SJSA1 (cell line): ENCODE measurements around the gene MRFAP1L1. TPM values are rescaled to one million over a fixed set of nuclear protein-coding genes. Genes with fewer than 3 reads are reported as not detected.
A peak's percentile ranks its signal among the peaks of the same experiment; 100 is the strongest.

Experiments
- DNase-seq, 2 experiments: peaks; one replicate each; pipeline ENCODE4 v3.0.0-alpha.2; 2015 to 2020; ENCODE audit warnings: low spot score in 2 of 2, low read depth in 1 of 2
- H3K27ac ChIP-seq: fragments of 250-450 bp; sonication (Bioruptor Pico); 2 replicates; pipeline ENCODE4 v1.5.1; 2020; ENCODE audit warnings: mild to moderate bottlenecking, moderate library complexity
- H3K27me3 ChIP-seq: fragments of 250-450 bp; sonication (Bioruptor Pico); replicated peaks from 2 replicates; pipeline ENCODE4 v1.5.1; 2020; ENCODE audit warnings: mild to moderate bottlenecking, moderate library complexity
- H3K36me3 ChIP-seq: fragments of 250-450 bp; sonication (Bioruptor Pico); 2 replicates; pipeline ENCODE4 v1.5.1; 2020; ENCODE audit warnings: mild to moderate bottlenecking
- H3K4me1 ChIP-seq: fragments of 250-450 bp; sonication (Bioruptor Pico); replicated peaks from 2 replicates; pipeline ENCODE4 v1.6.1; 2021; ENCODE audit warnings: mild to moderate bottlenecking
- H3K4me3 ChIP-seq: fragments of 250-450 bp; sonication (Bioruptor Pico); 2 replicates; pipeline ENCODE4 v1.5.1; 2020; ENCODE audit warnings: mild to moderate bottlenecking
- H3K9me3 ChIP-seq: fragments of 250-450 bp; sonication (Bioruptor Pico); replicated peaks from 2 replicates; pipeline ENCODE4 v1.5.1; 2020; ENCODE audit warnings: mild to moderate bottlenecking
- total RNA-seq: library from RNA; depleted of rRNA; stranded (reverse); fragments of >200 nt; shearing (Covaris generic); gene quantifications from 2 replicates; pipeline ENCODE4 v1.2.3, GENCODE V29; 2014

Gene MRFAP1L1
- total RNA-seq, 1 experiment from 2014 or later = 41.0 TPM

DNA sequence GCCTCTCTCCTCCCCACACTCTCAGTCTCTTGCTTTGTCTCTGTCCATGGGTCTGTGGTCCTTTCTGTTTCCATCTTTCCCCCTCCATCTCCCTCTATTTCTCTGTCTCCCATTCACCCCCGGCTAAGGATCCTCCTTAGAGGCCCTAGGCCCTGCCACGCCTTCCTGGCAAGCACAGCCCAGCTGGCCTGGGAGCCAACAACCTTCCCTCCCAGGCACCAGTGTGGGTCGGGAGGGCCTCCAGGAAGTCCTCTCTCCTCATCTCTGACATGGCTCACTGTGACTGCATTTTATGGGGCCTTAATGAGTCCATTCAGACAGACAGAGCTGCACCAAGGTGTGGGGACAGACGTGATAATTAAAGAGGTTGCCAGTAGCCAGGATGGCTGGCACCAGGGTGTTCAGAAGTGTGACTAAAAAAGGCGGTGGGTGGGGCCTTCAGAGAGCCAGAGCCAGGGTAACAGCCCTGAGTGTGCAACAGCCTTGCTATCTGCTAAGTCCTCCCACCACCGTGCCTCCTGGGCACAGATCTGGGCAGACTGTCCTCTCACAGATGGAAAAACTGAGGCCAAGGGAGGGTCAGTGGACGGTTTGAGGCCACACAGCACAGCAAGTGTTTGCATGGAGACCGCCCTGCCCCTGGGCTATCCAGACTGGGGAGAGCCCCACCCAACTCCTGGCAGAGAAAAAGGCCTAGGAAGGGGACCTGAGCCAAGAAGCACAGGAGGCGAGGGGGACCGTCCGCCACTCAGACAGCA lies 37.8 kb upstream of the MRFAP1L1 start:
- no peaks in the 10 kb centered on the region for H3K9me3 ChIP-seq
- H3K4me3 ChIP-seq = no peak overlapping the region
- H3K36me3 ChIP-seq = no peaks in the 10 kb centered on the region
- peaks cover 50% of the 10 kb centered on the region for H3K4me1 ChIP-seq
- no peak for DNase-seq
- no peak overlapping the region for H3K27ac ChIP-seq
- no peaks in the 10 kb centered on the region for H3K27me3 ChIP-seq

DNA sequence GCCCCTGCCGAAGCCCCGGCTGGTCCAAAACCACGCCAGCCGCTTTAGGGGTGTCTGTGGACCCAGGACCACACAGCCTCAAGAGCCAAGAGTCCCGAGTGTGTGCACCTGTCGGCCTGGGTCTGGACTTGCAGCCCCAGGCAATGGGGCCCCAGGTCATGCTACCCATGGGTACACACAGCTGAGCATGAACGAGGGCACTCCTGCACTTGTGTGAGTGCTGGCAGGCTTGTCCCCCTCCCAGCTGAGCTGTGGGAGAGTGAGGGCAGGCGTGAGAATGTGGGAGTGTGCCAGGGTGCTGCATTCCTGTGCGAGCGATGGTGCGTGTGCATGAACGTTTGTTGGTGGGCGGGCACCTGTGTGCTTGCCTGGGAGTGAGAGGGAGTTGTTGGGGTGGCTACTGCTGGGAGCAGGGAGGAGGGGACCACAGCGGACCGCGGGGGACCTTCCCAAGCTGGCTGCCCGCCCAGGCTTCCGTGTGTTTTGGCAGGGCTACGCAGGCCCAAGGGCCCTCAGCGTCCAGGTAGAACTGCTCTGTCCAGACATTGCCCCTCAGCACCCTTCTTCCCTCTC lies 37.1 kb upstream of the MRFAP1L1 start:
- H3K4me3 ChIP-seq = no peak overlapping the region
- no peaks in the 10 kb centered on the region for H3K36me3 ChIP-seq
- DNase-seq = no peak
- H3K27ac ChIP-seq = no peak overlapping the region
- no peaks in the 10 kb centered on the region for H3K27me3 ChIP-seq
- peaks cover 50% of the 10 kb centered on the region for H3K4me1 ChIP-seq
- H3K9me3 ChIP-seq = no peaks in the 10 kb centered on the region

DNA sequence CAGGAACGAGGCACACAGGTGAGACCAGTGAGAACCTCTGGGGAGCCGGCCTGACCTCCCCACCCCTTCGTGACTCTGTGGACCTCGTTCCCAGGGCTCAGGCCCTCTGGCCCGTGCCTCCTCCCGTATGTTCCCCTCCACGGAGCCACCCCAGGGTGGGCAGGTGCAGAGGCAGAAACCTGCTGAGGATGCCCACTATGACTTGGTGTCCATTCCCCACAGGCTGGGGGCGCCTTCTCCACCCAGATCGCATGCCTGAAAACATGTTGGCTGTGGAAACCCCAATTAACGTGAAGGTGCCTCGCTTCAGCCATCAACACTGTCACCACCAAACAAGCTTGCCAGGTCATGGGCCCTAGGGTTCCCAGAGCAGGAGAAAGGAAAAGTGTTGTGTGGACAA lies 33.3 kb upstream of the MRFAP1L1 start:
- Histone ChIP-seq H3K27me3 (no peaks in the 10 kb centered on the region), H3K4me3 (no peak overlapping the region), H3K36me3 (no peaks in the 10 kb centered on the region), H3K4me1 (peaks cover 12% of the 10 kb centered on the region), H3K27ac (no peak overlapping the region), H3K9me3 (no peaks in the 10 kb centered on the region)
- DNase-seq = no peak

DNA sequence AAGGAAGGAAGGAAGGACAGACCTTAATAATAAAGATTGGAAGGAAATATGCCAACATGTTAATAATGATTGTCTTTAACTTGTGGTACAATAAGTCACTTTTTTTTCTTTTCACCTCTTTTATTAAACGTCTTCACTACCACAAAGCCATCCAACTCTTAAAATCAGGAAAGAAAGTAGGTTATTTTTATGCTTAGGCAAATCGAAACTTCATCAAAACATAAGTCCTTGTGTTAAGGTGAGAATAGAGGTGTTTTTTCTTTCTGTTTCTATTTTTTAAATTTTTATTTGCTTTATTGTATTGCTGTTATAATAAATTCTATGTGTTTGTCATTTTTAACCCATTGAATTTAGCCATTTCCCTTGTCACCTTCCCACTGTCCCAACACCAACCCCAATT lies 32.8 kb upstream of the MRFAP1L1 start:
- no peaks in the 10 kb centered on the region for H3K9me3 ChIP-seq
- no peak overlapping the region for H3K4me3 ChIP-seq
- DNase-seq = no peak
- H3K4me1 ChIP-seq = peaks cover 7% of the 10 kb centered on the region
- H3K27me3 ChIP-seq = no peaks in the 10 kb centered on the region
- H3K27ac ChIP-seq = no peak overlapping the region
- no peaks in the 10 kb centered on the region for H3K36me3 ChIP-seq

DNA sequence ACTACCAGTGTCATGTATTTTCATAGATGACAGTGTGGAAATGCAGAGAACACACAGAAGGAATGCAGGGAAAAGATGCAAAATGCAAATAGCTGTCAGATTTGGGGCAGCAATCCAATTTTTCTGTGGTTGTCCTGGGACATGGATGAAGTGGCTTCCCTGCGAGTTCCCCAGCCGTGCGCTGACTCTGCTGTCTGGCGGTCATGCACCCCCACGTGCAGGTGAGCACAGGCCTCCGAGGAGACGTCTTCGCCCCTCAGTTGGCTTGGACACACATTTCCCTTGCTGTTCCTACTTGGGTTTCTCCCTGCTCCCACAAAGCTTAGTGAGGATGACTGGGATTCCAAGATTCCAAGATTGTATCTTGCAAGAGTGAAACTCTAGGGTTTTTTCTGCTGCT lies 30.7 kb upstream of the MRFAP1L1 start:
- H3K4me1 ChIP-seq = no peaks in the 10 kb centered on the region
- H3K27ac ChIP-seq = no peak overlapping the region
- H3K4me3 ChIP-seq = no peak overlapping the region
- H3K9me3 ChIP-seq = no peaks in the 10 kb centered on the region
- H3K27me3 ChIP-seq = no peaks in the 10 kb centered on the region
- no peak for DNase-seq
- no peaks in the 10 kb centered on the region for H3K36me3 ChIP-seq

DNA sequence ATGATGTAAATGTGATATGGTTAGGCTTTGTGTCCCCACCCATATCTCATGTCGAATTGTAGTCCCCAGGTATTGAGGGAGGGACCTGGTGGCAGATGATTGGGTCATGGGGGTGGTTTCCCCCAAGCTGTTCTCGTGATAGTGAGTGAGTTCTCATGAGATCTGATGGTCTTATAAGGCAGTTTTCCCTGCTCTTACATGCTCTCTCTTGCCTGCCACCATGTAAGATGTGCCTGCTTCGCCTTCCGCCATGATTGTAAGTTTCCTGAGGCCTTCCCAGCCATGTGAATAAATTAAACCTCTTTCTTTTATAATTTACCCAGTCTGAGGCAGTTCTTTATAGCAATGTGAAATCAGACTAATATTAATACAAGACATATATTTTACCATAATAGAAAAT lies 30.3 kb upstream of the MRFAP1L1 start:
- no peak for DNase-seq
- no peaks in the 10 kb centered on the region for H3K36me3 ChIP-seq
- no peaks in the 10 kb centered on the region for H3K9me3 ChIP-seq
- H3K4me1 ChIP-seq = no peaks in the 10 kb centered on the region
- no peaks in the 10 kb centered on the region for H3K27me3 ChIP-seq
- no peak overlapping the region for H3K27ac ChIP-seq
- no peak overlapping the region for H3K4me3 ChIP-seq

DNA sequence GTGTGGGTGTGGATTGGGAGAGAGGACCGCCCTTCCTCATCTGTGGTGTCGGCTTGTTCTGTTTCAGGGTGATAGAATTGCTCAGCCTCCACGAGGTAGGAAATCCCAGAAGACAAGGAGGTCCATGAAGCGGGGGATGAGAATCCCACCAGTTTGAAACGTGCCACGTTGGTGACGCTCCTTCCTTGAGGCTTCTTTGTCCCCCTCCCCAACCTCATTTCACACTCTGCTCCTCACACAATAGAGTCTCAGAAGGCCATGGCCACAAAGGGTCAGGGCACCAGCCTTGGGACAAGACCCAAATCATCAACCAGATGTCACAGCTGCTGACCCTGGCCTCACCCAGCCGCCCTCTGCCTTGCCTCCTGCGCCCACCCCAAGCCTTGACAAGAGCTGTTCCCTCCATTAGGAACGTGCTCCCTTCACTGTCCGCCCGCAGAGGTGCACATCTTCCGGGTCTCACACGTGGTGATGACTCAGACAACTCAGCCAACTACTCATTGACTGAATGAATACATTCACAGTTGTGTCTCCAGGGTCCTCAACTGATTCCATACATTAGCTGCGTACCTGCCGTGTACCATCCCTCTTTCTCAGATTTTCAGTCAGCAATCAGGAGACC lies 24.6 kb upstream of the MRFAP1L1 start:
- Histone ChIP-seq H3K4me1 (peaks cover 24% of the 10 kb centered on the region), H3K9me3 (no peaks in the 10 kb centered on the region), H3K4me3 (no peak overlapping the region), H3K36me3 (no peaks in the 10 kb centered on the region), H3K27me3 (no peaks in the 10 kb centered on the region), H3K27ac (no peak overlapping the region)
- no peak for DNase-seq

DNA sequence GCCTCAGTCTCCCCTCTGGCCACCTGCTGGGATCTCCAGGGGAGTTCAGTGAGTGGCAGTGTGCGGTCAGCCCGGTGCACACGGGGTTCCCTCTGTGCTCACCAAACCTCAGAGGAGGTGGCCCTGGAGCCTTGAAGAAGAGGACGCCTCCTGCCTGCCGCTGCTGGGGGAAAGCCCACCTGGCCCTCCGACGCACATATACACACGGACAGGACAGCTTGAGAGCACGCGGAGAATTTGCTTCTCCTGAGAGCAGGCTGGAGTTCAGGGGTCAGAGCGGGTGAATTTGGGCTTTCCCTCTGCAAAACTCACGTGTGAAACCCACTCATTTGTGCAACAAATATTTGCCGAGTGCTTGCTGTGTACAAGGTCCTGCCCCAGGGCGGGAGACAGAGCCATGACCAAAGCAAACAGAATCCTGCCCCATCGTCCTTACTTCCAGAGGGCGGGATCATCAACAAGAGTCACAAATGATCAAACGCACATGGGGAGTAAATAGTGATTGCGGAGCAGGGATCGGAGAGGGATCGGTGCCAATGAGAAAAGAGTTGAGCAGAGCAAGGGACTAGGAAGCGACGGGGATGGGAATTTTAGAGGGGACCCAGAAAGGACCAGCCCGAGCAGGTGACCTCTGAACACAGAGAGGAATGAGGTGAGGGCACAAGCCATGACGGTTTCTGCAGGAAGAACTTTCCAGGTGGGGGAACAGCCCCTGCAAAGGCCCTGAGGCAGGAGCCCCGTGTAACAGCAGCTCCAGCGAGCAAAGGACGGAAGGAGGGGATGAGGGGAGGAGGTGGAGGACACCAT lies 23.9 kb upstream of the MRFAP1L1 start:
- H3K4me3 ChIP-seq = no peak overlapping the region
- no peaks in the 10 kb centered on the region for H3K27me3 ChIP-seq
- peaks cover 31% of the 10 kb centered on the region for H3K4me1 ChIP-seq
- no peaks in the 10 kb centered on the region for H3K36me3 ChIP-seq
- DNase-seq = no peak
- no peaks in the 10 kb centered on the region for H3K9me3 ChIP-seq
- peak overlapping the region; percentile 99 for H3K27ac ChIP-seq

DNA sequence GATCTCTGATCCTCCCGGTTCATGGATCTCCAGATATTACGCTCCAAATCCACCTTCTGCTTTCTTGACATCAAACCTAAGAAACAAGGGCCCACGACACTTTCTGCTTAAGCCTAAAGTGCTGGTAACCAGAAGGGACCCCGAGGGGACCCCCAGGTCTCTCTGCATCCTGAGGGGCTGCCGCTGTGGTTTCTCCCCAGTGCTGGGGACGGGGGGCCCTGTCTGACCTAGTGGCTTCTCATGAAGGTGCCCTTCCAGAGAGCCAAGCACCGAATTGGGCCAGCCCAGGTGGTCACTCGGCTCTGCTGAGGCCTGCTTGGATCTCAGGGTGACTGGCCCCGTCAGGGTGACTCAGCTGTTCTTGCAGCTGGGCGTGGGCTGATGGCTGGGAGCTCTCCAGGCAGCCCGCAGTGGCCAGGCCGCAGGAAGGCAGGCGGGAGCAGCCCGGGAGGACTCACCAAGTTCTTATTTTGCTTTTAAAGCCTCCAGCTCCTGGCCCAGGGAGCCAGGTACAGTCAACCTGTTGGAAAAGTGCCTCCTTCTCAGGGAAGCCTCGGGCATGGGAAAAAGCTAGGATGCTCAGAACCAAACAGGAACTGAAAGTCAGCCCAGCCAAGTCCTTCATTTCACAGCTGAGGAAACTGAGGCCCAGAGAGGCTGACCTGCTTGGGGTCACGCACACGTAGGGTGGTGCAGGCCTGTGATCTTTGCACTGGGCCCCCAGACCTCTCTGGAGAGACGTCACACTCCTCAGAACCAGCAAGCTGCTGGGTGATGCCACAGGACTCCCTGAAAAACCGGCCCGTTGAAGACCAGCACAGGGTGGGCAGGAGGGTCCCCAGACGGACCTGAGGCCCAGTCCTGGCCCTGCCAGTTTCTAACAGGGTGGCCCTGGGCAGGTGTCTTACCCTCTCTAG lies 23.0 kb upstream of the MRFAP1L1 start:
- no peaks in the 10 kb centered on the region for H3K27me3 ChIP-seq
- peaks cover 38% of the 10 kb centered on the region for H3K4me1 ChIP-seq
- DNase-seq = peak; percentile 63 to 82
- no peaks in the 10 kb centered on the region for H3K36me3 ChIP-seq
- no peaks in the 10 kb centered on the region for H3K9me3 ChIP-seq
- H3K4me3 ChIP-seq = no peak overlapping the region
- H3K27ac ChIP-seq = peak overlapping the region; percentile 99

DNA sequence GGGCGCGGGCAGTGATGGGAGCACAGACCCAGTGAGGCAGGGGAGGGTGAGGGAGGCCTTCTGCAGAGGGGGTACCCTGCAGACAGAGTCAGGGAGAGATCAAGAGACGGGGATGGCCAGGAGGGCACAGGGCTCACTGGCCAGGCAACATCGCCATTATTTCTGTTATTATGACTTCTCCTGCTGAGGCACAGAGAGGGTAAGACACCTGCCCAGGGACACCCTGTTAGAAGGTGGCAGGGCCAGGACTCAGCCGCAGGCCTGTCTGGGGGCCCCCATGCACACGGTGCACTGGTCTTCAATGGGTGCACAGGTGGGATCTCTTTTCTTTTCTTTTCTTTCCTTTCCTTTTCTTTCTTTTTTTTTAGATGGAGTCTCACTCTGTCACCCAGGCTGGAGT lies 22.1 kb upstream of the MRFAP1L1 start:
- no peaks in the 10 kb centered on the region for H3K9me3 ChIP-seq
- peak overlapping the region; percentile 99 for H3K27ac ChIP-seq
- no peaks in the 10 kb centered on the region for H3K36me3 ChIP-seq
- DNase-seq = no peak
- peaks cover 44% of the 10 kb centered on the region for H3K4me1 ChIP-seq
- H3K27me3 ChIP-seq = no peaks in the 10 kb centered on the region
- H3K4me3 ChIP-seq = no peak overlapping the region

DNA sequence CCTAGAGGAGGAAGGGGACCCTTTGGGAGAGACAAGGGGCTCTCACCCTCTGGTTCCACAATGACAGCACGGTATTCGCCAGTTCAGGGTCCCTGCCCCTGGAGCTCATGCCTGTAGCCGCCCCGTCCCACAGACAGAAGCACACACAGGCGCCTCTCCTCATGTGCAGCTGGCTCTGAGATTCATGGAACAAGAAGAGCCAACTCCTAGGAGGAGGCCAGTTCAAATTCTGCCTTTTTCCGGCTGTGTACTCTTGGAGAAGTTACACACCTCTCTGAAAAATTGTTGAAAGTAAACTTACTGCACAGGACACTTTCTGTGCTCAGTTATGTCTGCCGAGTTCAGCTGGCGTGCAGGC lies 21.6 kb upstream of the MRFAP1L1 start:
- Histone ChIP-seq H3K36me3 (no peaks in the 10 kb centered on the region), H3K9me3 (no peaks in the 10 kb centered on the region), H3K27ac (0 out of 2 replicates have a peak overlapping the region, but pooled peaks have one; percentile 99), H3K4me1 (peaks cover 49% of the 10 kb centered on the region), H3K4me3 (no peak overlapping the region), H3K27me3 (no peaks in the 10 kb centered on the region)
- no peak for DNase-seq

DNA sequence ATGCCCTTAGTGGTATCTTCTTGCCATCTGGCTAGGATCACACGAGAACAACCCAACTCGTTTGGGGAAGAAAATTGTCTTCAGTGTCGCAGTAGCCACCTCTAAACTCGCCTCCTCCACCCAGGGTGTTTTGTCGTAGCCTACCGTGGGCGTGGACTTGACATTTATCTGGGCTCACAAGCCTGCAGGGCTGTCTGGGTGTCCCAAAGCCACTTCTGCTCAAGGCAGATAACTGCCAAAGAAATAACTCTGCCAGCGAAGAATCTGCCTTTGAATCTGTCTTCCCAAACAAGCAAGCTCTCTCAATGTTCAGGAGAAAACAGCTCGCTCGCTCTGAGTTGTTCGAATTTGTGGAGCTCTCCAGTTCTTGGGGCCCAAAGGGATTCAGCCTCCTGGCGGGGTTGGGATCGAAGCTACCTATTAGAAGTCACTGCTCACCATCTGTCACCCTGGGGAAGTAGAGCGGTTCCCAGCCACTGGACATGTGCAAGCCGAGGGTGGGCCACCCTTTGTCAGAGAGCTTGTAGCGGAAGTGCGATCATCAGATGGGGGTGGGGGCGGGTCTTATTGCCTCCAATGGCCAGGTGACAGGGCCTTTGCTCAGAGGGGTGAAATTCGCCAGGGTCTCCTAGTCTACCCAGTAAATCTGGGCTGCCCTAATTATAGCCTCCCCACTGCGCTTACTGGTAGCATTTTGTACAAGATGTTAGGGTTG lies 21.1 kb upstream of the MRFAP1L1 start:
- DNase-seq = no peak
- H3K4me1 ChIP-seq = peaks cover 52% of the 10 kb centered on the region
- H3K27ac ChIP-seq = no peak overlapping the region
- H3K36me3 ChIP-seq = no peaks in the 10 kb centered on the region
- no peak overlapping the region for H3K4me3 ChIP-seq
- H3K27me3 ChIP-seq = no peaks in the 10 kb centered on the region
- H3K9me3 ChIP-seq = no peaks in the 10 kb centered on the region
